Fibroblast of skin of abdomen (primary cell): ENCODE measurements around the gene HASPIN.
A peak's percentile ranks its signal among the peaks of the same experiment; 100 is the strongest.

Experiments used
- DNase-seq: peaks from one replicate; pipeline ENCODE4 v3.0.0-alpha.2; 2013

HASPIN gene

DNA sequence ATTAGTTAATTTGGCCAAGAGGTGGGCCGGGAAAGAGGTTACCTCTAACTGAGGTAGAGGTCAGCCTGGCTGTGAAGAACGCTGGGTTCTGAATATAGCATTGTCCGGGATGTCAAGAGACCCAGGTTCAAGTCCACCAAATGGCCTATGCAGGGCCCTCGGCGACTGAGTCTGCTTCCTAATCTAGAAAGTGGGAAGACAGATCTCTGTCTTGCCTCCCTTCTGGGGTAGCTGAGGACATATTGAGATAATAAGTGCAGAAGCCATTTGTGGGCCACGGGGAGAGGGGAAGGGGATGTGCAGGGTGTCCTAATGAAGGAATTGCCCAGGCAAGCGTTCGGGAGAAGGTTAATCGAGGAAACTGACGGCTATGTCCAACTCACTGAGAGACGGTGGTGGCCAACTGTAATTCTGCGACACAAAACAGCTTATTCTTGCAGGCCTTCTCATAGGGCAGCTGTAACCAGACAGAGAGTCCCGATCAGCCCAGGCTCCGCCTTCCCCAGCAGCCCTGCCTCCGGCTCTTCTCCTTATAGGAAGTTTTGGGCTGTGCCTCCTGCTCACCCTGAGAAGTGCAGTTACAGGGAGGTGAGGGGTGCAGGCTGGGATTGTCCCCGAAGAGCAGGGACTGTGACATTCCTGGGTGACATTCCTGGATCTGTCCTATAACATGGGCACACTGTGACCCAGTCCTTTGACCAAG is 15.9 kb downstream of the HASPIN start:
- DNase-seq: no peak

DNA sequence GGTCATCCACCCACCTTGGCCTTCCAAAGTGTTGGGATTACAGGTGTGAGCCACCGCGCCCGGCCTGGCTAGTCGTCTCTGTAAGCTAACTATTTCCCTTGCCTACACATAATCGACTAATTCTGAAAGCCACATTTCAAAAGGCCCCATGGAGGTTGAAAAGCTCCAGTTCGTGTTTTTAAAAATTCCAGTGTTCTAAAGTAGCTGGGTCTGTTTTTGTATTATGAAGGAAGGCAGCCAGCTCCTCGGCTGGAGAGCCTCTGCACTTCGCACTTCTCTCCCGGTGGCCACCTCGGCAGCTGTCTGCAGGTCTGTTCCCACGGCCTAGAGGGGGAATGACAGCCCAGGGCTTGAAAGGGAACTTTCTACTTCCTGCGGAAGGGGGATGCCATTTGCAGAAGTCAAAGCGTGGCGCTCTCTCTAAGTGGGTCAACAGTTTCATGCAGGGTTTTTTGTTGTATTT is 16.9 kb downstream of the HASPIN start:
- DNase-seq: no peak

DNA sequence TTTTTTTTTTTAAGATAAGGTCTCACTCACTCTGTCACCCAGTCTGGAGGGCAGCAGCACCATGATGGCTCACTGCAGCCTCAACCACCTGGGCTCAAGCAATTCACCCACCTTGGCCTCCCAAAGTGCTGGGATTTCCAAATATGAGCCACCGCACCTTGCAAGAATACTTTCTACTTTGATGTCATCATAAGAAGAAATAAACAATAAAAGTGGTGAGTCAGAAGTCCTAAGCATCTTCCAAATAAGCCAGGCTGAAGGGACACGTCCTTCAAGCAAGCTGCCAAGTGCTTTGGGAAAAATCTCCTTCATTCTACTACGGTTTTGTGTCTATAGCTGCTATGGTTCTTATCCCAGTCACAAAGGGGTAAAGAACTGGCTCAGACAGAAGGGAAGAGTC is 20.3 kb downstream of the HASPIN start:
- DNase-seq: no peak

DNA sequence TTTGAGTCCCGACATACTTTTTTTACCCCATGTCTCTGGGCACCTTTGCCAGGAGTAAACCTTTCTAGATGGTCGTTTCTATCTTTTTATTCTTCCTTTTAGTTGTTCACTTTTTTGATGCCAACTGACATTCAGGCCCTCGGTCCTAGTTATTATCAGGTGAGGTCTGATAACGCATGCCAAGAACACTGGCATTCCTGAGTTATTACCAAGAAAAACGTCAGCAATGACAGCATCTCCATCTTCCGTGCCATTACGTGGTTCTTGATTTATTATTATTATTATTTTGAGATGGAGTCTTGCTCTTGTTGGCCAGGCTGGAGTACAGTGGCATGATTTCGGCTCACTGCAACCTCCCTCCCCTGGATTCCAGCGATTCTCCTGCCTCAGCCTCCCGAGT is 21.4 kb downstream of the HASPIN start:
- no peak for DNase-seq

DNA sequence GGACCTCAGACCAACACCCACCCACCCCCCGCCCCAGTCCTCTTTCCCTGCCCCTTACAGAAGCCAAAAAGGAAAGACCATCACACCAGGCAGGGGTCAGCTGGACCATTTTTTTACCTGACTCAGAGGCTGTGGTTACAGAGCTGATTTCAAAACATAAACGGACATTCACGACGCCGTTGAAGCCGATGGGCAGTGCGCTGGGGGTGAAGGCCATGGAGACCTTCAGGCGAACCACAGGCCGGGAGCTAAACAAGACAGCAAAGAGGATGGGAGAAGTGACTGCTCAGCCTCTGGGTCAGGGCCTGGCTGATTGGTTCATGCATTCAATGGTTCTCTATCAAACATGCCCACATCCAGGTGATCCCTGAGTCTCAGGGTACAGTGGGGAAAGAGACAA is 24.1 kb downstream of the HASPIN start:
- no peak for DNase-seq

DNA sequence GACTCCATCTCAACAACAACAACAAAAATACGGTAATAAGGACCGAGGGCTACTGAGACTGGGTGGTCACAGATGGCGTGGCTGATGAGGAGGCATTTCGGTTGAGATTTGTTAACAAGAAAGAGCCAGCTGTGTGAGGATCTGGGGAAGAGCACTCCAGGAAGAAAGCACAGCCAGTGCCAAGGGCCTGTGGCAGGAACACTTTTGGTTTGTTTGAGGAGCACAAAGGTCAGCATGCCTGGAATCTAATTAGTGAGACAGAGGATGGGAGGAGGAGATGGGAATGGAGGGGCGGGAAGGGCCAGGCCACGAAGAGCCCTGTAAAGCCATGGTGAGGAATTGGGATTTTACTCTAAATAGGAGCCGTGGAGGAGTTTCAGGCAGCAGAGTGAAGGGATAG is 24.9 kb downstream of the HASPIN start:
- no peak for DNase-seq

DNA sequence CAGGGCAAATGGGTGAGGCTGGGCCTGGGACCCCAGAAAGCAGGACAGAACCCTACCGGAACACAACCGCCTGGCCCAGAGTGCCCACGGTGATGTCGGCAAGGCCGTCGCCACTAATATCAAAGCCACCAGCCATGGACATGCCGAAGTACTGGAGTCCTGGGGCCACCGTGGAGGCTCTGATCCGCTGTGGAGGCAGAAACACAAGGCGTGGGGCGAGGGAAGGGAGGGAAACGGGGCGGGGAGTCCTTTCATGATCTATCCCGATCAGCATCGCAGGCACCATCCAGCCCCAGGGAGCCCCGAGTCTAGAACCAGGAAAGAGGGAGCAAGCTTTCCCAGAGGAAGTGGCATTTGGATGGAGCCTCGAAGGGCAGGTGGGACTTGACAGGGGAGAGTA is 26.6 kb downstream of the HASPIN start:
- DNase-seq: no peak

DNA sequence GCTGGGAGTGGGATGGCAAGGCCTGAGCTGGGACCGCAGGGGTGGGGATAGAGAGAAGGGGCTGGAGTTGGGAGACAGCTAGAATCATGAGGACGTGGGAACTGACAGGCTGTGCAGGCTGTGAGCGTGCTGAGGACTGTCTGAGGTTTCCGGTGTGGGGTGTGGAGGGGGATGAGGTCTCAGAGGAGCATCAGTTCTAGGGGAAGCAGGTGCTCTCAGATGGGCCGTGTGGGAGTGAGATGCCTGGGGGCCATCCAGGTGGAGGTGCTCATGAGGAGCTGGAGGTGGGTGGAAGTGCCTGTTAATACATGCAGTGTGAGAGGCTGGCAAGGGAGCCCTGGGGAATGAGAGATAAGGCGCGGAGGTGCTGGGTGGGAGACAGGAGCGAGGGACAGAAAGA is 27.2 kb downstream of the HASPIN start:
- DNase-seq: no peak

DNA sequence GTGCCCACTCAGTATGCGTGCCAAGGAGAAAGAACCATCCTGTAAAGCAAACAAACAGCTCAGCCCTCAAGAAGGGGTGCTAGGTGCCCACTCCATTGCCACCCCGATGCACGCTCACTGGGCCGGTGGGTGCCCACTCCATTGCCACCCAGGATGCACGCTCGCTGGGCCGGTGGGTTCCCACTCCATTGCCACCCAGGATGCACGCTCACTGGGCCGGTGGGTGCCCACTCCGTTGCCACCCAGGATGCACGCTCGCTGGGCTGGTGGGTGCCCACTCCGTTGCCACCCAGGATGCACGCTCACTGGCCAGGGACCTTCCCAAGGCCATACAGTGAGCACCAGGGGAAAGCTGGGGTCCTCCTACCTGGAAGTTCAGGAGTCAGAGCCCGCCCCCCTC is 28.1 kb downstream of the HASPIN start:
- no peak for DNase-seq

DNA sequence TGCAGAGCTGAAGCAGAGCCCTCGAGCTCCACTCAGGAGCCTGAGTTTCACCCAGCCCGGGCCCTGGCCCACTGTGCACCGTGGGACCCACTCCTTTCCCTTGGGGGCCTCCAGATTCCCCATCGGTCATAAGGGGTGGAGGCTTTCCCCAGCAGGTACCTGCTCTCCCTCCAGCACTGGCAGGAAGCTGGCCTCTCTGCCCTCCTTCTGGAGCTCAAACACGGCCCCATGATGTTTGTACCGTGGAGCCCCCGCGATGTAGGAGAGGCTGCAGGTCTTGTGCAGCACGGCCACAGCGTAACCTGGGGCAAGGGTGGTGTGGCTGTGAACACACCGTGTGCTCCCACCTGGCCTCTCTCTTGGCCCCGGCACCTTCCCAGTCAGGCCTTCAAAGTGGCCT is 29.9 kb downstream of the HASPIN start:
- no peak for DNase-seq

DNA sequence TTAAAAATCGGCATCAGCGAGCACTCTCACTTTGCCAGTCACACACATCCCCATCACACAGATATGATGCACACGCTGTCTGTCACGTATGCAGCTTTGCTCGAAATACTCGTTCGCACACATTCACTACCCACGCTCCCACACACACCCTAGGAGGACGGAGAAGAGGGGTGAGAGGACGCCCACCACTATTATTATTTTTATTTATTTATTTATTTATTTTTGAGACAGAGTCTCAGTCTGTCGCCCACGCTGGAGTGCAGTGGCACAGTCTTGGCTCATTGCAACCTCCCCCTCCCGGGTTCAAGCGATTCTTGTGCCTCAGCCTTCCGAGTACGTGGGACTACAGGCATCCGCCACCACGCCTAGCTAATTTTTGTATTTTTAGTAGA is 30.4 kb downstream of the HASPIN start:
- DNase-seq: no peak

DNA sequence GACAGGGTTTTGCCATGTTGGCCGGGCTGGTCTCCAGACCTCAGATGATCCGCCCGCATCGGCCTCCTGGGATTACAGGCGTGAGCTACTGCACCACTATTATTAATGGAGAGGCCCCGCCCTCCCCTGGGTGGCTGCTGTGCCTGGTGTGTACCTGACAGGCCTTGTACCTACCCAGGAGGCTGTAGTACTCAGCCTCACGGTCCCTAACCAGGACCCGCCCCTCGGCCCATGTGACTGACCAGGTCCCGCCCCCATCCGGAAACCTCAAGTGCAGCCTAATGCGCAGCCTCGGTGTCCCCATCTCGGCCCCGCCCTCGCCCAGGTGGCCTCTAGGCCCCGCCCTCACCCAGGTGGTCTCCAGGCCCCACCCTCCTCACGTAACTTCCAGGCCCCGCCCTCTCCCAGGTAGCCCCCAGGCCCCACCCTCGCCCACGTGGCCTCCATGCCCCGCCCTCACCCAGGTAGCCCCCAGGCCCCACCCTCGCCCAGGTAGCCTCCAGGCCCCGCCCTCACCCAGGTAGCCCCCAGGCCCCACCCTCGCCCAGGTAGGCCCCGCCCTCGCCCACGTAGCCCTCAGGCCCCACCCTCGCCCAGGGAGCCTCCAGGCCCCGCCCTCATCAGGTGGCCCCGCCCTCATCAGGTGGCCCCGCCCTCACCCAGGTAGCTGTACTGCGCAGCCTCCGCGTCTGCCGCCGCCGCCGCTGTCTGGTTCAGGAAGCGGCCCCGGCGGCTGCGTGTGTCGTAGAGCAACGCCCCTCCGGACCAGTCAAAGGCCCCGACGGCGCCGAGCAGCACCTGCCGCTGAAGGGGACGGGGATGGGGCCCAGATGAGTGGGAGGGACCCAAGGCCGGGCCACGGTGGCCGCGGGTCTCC is 31.0 kb downstream of the HASPIN start:
- no peak for DNase-seq

DNA sequence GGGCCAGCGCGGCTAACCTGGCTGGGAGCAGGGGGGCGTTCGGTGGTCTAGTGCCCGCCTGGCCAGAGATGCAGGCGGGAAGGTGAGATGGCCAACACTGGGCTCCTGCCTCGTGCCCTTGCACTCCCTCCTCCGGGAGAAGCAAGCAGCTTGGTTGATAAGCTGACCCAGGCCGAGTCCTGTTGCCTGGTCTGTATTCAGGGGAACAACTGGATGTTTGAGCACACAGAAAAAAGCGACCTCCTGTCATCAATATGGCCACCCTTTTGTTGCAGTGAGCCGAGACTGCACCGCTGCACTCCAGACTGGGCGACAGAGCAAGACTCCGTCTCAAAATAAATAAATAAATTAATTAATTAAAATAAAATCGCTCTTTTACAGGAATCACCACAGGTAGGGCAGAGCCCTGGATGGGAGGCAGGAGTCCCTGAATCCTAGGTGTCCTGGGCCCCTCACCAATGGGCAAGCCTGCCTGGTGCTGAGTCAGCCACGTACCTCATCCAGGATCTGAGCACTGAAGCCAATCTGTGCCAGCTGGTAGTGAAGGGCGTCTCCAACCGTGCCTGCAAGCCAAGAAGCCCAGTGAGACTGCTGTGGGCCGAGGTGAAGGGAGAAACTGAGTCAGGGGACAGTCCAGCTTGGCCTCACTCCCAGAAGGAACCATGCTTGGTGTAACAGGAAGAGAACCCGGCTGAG is 31.8 kb downstream of the HASPIN start:
- DNase-seq: no peak

DNA sequence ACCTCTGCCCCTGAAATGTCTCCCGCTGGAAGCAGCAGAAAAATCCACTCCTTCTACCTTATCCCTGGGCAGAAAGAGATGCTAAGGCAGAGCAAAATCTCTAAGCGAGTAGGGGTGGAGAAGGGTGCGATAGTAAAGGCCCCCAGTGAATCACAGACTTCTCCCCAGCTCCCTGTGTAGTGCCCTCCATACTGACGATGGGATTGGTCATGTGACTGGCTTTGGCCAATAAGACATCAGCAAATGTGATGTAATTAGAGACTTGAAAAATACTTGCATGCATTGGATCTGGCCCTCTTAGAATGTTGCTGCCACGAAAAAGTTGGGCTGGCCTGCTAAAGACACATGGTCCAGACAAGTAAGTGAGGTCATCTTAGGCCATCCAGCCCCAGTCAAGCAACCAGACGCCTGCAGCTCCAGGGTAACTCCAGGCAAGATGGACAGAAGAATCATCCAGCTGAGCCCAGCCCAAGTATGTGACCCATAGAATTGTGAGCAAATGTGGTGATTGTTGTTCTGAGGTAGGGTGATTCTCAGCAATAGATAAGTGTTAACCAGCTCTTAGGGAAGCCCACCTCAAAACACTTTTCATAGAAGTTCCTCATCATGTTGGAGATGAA is 36.0 kb downstream of the HASPIN start:
- no peak for DNase-seq

DNA sequence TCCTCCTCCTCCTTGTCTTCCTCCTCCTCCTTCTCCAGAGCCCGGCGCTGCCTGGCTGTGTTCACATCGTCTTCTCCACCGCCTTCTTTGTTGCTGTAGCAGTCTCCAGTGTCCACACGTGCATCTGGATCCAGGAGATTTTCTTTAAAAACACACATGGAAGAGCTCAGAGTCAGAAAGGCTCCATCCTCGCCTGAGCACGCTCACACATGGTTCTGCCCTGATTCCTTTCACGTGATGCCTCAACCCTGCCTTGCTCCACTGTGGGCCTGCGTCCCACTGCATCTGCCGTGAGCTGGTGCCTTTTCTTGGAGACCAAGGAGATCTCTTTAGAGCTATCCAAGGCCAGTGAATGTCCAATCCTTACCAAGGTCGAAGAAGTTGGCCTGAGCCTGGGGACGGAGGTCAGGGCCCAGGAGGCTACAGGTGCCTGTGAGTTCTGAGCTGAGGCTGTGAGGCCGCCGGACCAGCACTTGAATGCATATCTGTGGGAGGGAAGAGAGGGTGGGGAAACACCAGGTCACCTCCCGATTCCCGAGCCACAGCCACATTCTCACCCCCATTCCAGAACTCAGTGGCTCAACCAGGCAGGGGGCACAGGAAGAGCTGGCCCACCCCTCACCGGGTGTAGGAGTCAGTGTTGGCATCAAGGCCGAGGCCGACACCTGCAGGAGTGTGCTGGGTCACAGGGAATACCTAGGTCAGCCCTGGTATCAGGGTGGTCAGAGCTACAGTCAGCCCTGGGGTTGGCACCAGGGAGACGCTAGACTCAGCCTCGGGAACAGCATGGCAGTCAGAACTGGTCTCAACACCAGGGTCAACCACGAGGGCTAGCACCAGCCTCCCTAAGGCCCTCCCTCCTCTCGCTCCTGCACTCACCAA is 37.6 kb downstream of the HASPIN start:
- peak; percentile 28 for DNase-seq

DNA sequence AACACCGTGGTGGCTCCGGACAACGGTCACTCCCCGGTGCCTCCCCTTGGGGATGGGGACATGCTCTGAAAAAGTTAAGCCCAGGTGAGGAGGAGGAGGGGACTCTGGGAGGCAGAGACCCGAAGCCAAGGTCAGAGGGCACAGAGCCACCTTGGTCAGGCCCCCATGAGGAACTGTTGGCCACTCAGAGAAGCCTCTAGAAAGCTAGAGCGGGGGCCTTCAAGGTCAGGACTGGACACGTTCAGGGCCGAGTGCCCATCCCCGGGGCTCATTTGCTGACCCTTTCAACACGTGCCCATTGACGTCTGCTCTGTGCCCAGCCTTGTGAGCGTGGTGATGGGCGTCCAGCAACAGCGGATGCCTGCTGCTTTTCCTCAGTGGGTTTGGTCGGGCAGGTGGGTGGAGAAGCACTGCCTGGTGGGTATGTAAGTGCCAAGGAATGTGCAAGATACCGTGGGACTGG is 38.2 kb downstream of the HASPIN start:
- no peak for DNase-seq

DNA sequence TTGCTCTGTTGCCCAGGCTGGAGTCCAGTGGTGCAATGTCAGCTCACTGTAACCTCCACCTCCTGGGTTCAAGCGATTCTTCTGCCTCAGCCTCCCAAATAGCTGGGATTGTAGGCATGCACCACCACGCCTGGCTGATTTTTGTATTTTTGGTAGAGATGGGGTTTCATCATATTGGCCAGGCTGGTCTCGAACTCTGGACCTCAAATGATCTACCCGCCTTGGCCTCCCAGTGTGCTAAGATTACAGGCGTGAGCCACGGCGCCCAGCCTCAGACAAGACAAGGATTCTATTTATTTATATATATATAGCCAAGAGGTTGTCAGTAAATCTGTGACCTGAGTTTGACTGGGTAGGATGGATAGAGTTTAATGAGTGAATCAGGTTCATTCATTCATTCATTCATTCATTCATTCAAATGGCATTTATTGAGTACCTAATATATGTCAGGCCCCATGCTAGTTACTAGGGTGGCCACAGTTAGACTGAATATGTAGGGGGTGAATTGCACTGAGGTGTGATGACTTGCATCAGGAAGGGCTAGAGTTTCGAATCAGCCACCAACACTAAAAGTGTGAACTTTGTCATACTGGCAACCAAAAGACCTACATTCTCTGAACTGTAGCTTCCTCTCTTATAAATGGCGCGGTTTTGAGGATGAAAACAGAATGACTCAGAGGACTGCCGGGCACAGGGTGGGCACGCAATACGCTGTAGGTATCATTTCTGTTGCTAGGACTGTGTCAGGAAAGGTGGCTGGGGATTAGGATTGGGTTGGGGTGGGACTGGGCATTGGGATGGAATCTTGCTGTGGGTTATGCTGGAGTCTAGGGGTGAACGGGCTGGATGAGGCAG is 39.4 kb downstream of the HASPIN start:
- no peak for DNase-seq

DNA sequence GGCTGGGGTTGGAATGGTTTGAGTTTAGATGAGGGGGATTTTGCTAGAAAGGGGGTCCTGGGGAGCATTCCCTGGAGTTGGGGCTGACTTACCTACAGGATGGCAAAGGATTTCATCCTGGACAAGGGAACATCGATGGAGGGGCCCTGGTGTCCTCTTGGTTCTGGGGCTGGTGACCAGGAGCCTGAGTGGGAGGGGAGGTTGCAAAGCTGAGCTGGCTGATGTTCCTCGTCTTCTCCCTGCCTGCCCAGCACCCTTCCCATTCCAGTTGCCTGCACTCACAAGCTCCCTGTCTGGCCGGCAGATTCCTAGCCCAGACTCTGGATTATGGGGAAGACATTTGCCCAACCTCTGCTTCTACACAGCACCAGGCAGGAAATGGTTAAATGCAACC is 40.1 kb downstream of the HASPIN start:
- no peak for DNase-seq

DNA sequence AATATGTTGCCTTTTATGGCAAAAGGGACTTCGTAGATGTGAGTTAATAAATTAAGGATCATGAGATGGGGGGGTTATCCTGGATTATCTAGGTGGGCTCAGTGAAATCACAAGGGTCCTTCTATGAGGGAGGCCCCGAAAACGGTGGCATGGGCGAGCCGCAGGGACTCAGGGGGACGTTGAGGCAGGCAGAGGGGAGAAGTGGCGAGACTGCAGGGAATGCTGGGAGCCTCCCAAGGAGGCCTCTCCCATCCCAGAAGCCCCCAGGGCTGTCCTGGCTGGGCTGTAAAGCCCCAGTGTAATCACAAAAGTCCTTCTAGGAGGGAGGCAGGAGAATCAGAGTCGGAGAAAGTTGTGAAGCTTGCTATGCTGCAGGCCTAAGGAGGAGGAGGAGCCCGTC is 42.3 kb downstream of the HASPIN start:
- no peak for DNase-seq

DNA sequence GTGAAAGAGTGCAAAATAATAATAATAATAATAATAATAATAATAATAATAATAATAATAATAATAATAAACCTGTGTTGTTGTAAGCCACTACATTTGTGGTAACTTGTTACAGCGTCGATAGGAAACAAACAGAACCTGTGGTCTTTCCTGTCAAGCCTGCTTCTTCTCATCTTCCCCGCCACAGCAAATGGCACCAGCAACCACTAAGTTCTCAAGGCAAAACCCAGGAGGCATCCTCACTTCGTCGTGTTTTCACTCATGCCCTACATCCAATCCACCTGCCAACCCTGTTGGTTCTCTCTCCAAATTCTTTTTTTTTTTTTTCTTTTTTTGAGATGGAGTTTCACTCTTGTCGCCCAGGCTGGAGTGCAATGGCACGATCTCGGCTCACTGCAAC is 43.1 kb downstream of the HASPIN start:
- DNase-seq: no peak

DNA sequence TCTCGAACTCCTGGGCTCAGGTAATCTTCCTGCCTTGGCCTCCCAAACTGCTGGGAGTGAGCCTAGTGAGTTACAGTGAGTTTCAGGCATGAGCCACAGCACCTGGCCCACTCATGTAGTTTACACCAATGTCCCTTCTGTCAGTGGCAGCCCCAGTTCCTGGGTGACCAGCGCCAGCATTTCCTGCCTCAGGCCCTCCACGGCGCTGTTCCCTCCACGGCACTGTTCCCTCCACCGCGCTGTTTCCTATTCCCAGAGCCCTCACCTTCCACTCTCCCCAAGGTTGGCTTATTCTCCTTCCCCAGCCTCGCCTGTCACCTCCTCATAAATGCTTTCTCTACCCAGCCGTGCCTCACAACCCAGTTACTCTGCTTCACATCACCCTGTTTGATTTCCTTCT is 44.6 kb downstream of the HASPIN start:
- no peak for DNase-seq
